ENCODE results near the gene SH2D4B. TPM values are rescaled to one million over a fixed set of nuclear protein-coding genes. Genes with fewer than 3 reads are reported as not detected.

The SH2D4B gene
- total RNA-seq, 2 donors from 2014 or later: not detected

DNA sequence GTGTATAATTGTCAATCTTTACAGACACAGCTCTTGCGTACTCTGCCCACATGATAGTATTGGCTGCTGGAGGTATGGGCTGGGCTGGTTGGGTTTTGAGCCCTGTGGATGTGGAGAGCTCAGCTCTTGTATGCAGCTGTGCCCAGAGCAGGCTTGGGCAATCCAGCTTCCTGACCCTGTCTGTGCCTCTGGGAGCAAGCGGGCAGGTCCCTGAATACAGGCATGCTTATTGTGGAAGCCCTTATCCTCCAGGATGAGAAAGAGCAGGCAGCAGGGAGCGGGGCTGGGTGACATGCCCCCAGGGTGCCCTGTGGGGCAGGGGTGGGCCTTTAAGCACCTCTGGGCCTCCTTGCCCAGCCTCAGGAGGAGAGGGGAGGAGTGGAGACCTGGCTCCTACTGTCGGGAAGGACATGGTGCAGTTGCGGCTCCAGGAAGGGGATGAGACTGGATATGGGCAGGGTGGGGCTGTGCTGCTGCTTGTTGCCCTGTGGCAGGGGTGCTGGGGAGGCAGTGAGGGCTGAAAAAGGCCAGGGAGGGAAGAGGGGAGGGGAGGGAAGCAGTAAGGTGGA lies 32.7 kb upstream of the SH2D4B start:
- DNase-seq: peak; percentile 54
- Histone ChIP-seq H3K27ac (peak overlapping the region; percentile 50), H3K36me3 (peaks cover 9% of the 10 kb centered on the region), H3K27me3 (no peaks in the 10 kb centered on the region), H3K9me3 (no peaks in the 10 kb centered on the region), H3K9ac (ENCODE audit: low read depth in 2 of 2, low read length in 2 of 2) (peak overlapping the region in 1 of 2 donors; percentile 73), H3K4me1 (peaks cover 20% of the 10 kb centered on the region), H3K4me3 (no peak overlapping the region)
- TF ChIP-seq, protein P1, sequence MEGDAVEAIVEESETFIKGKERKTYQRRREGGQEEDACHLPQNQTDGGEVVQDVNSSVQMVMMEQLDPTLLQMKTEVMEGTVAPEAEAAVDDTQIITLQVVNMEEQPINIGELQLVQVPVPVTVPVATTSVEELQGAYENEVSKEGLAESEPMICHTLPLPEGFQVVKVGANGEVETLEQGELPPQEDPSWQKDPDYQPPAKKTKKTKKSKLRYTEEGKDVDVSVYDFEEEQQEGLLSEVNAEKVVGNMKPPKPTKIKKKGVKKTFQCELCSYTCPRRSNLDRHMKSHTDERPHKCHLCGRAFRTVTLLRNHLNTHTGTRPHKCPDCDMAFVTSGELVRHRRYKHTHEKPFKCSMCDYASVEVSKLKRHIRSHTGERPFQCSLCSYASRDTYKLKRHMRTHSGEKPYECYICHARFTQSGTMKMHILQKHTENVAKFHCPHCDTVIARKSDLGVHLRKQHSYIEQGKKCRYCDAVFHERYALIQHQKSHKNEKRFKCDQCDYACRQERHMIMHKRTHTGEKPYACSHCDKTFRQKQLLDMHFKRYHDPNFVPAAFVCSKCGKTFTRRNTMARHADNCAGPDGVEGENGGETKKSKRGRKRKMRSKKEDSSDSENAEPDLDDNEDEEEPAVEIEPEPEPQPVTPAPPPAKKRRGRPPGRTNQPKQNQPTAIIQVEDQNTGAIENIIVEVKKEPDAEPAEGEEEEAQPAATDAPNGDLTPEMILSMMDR (IDR thresholded peaks at IDR 0.05): no peak
- intact Hi-C loops (cut with DNase I): loop anchor here (1.0 to 2.0 kb wide), 2 partner anchors 60 to 120 kb away; no protein-coding TSS in a partner anchor

DNA sequence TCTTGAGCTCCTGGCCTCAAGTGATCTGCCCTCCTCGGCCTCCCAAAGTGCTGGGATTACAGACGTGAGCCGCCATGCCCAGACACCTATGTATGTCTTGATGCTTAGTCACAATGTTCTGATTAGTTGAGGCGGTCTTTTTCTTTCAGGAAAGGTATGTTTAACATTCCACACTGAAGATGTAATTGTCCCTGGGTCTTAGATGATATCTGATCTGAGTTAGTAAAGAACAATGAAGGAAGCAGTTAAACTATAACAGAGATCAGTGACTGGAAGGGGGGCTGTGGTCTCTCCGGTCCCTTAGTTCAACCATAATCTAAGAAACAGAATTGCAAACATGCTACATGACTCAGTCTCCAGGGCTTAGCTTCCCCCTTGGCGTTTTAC lies 31.5 kb upstream of the SH2D4B start:
- Histone ChIP-seq H3K9ac (ENCODE audit: low read depth in 2 of 2, low read length in 2 of 2) (no peak overlapping the region), H3K9me3 (no peaks in the 10 kb centered on the region), H3K36me3 (peaks cover 11% of the 10 kb centered on the region), H3K4me1 (peaks cover 20% of the 10 kb centered on the region), H3K4me3 (no peak overlapping the region), H3K27ac (peak overlapping the region; percentile 23), H3K27me3 (no peaks in the 10 kb centered on the region)
- no peak for DNase-seq
- intact Hi-C loops (cut with DNase I): no loop called here
- TF ChIP-seq, protein P1 (IDR thresholded peaks at IDR 0.05): no peak

GRCh38 chr10:80506836-80507487 lies 30.7 kb upstream of the SH2D4B start:
- H3K27ac ChIP-seq: no peak overlapping the region
- no peaks in the 10 kb centered on the region for H3K27me3 ChIP-seq
- no peak for DNase-seq
- intact Hi-C loops (cut with DNase I): no loop called here
- TF ChIP-seq, protein P1 (IDR thresholded peaks at IDR 0.05): no peak
- peaks cover 20% of the 10 kb centered on the region for H3K4me1 ChIP-seq
- H3K9ac ChIP-seq (ENCODE audit: low read depth in 2 of 2, low read length in 2 of 2): no peak overlapping the region
- H3K36me3 ChIP-seq: peaks cover 12% of the 10 kb centered on the region
- no peak overlapping the region for H3K4me3 ChIP-seq
- no peaks in the 10 kb centered on the region for H3K9me3 ChIP-seq

DNA sequence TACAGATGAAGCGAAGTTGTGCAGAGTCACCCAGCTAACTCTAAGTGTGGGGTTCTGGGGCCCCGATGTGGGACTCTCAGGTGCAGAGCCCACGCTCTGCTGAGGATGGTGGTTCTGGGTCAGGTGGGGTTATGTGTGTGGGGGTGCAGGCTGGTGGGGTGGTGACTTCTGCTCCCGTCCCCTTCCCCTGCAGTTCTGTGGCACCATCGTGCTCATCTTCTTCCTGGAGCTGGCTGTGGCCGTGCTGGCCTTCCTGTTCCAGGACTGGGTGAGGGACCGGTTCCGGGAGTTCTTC lies 28.6 kb upstream of the SH2D4B start:
- peaks cover 15% of the 10 kb centered on the region for H3K4me1 ChIP-seq
- H3K9me3 ChIP-seq: no peaks in the 10 kb centered on the region
- H3K4me3 ChIP-seq: no peak overlapping the region
- TF ChIP-seq, protein P1 (IDR thresholded peaks at IDR 0.05): no peak
- peaks cover 31% of the 10 kb centered on the region for H3K36me3 ChIP-seq
- no peaks in the 10 kb centered on the region for H3K27me3 ChIP-seq
- no peak overlapping the region for H3K9ac ChIP-seq (ENCODE audit: low read depth in 2 of 2, low read length in 2 of 2)
- no peak for DNase-seq
- intact Hi-C loops (cut with DNase I): no loop called here
- no peak overlapping the region for H3K27ac ChIP-seq

GRCh38 chr10:80509403-80510161 lies 28.1 kb upstream of the SH2D4B start:
- intact Hi-C loops (cut with DNase I): no loop called here
- Histone ChIP-seq H3K27ac (no peak overlapping the region), H3K27me3 (no peaks in the 10 kb centered on the region), H3K9me3 (no peaks in the 10 kb centered on the region), H3K9ac (ENCODE audit: low read depth in 2 of 2, low read length in 2 of 2) (no peak overlapping the region), H3K4me1 (peaks cover 9% of the 10 kb centered on the region), H3K36me3 (peaks cover 34% of the 10 kb centered on the region), H3K4me3 (no peak overlapping the region)
- no peak for DNase-seq
- TF ChIP-seq, protein P1 (IDR thresholded peaks at IDR 0.05): no peak
